ENCODE results near the gene ACTR1B. TPM values are rescaled to one million over a fixed set of nuclear protein-coding genes. Genes with fewer than 3 reads are reported as not detected.

ACTR1B gene
- total RNA-seq, 4 donors from 2014 or later = 53.5 to 76.1 (median 56.5) TPM

DNA sequence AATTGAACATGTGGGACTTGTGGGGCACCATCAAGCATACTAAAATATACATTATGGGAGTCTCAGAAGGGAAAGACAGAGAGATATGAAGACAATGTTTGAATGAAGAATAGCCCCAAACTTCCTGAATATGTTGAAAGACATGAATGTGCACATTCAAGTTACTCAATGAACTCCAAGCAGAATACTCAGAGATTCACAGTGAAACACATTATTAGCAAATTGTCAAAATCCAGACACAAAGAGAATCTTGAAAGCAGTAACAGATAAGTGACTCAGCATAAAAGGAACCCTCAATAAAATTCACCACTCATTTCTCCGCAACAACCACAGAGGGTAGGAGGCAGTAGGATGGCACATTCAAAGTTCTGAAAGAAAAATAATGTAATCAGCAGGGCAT lies 14.5 kb upstream of the ACTR1B start:
- in situ Hi-C loops (cut with MboI; ENCODE audit: low sequenced_read_pairs in 4 of 4) = loop anchor here in 2 of 4 donors (10.0 to 25.0 kb wide), 2 partner anchors 1613 to 1616 kb away; no protein-coding TSS in a partner anchor
- no peak overlapping the region for H3K27ac ChIP-seq
- DNase-seq (no peak), ATAC-seq (no peak)
- no peak overlapping the region for H3K4me3 ChIP-seq
- no peaks in the 10 kb centered on the region for H3K9me3 ChIP-seq
- intact Hi-C loops (cut with DNase I; ENCODE audit: low total_unique reads) = no loop called here
- H3K27me3 ChIP-seq = no peaks in the 10 kb centered on the region
- peaks cover 0 to 9% of the 10 kb centered on the region in 2 donors for H3K36me3 ChIP-seq
- TF ChIP-seq, protein P1, sequence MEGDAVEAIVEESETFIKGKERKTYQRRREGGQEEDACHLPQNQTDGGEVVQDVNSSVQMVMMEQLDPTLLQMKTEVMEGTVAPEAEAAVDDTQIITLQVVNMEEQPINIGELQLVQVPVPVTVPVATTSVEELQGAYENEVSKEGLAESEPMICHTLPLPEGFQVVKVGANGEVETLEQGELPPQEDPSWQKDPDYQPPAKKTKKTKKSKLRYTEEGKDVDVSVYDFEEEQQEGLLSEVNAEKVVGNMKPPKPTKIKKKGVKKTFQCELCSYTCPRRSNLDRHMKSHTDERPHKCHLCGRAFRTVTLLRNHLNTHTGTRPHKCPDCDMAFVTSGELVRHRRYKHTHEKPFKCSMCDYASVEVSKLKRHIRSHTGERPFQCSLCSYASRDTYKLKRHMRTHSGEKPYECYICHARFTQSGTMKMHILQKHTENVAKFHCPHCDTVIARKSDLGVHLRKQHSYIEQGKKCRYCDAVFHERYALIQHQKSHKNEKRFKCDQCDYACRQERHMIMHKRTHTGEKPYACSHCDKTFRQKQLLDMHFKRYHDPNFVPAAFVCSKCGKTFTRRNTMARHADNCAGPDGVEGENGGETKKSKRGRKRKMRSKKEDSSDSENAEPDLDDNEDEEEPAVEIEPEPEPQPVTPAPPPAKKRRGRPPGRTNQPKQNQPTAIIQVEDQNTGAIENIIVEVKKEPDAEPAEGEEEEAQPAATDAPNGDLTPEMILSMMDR (IDR thresholded peaks at IDR 0.05 in 4 of 5, conservative IDR thresholded peaks at IDR 0.05 in 1 of 5) = no peak
- TF ChIP-seq POLR2A (IDR thresholded peaks at IDR 0.05) = no peak
- H3K4me1 ChIP-seq = no peaks in the 10 kb centered on the region

DNA sequence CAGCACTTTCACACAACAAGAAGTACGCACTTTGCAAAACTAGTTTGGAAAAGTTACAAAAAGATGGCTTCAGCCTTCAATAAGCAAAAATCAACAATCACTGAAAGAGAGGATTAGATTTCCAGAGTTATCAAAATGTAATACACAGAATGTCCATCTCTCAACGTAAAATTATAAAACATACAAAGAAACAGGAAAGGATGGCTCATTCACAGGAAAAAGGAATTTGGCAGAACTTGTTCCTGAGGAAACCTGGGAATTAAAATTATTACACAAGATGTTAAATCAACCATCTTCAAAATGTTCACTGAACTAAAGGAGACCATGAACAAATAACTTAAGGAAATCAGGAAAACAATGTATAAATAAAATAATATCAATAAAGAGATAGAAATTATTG lies 13.6 kb upstream of the ACTR1B start:
- Histone ChIP-seq H3K27me3 (no peaks in the 10 kb centered on the region), H3K4me1 (no peaks in the 10 kb centered on the region), H3K27ac (no peak overlapping the region), H3K9me3 (no peaks in the 10 kb centered on the region), H3K4me3 (no peak overlapping the region), H3K36me3 (peaks cover 0 to 9% of the 10 kb centered on the region in 2 donors)
- no peak for TF ChIP-seq POLR2A (IDR thresholded peaks at IDR 0.05)
- TF ChIP-seq, protein P1 (IDR thresholded peaks at IDR 0.05 in 4 of 5, conservative IDR thresholded peaks at IDR 0.05 in 1 of 5) = no peak
- DNase-seq = no peak
- ATAC-seq = no peak
- in situ Hi-C loops (cut with MboI; ENCODE audit: low sequenced_read_pairs in 4 of 4) = loop anchor here in 2 of 4 donors (10.0 to 25.0 kb wide), 2 partner anchors 1613 to 1615 kb away; no protein-coding TSS in a partner anchor
- intact Hi-C loops (cut with DNase I; ENCODE audit: low total_unique reads) = no loop called here

DNA sequence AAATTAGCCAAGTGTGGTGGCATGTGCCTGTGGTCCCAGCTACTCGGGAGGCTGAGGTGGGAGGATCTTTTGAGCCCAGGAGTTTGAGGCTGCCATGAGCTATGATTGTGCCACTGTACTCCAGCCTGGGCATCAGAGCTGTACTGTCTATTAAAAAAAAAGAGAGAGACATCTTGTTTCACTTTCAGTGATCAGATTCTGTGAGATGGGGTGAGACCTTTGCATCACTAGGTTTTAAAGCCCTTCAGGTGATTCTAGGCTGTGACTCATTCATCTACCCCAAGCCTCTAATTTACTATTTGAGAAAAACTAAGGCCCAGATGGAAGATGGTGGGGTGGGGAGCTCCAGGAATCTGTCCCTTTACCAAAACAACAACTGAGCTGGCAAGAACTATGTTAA lies 12.8 kb upstream of the ACTR1B start:
- no peak for TF ChIP-seq POLR2A (IDR thresholded peaks at IDR 0.05)
- TF ChIP-seq, protein P1 (IDR thresholded peaks at IDR 0.05 in 4 of 5, conservative IDR thresholded peaks at IDR 0.05 in 1 of 5) = no peak
- no peak for ATAC-seq
- no peak for DNase-seq
- Histone ChIP-seq H3K27me3 (no peaks in the 10 kb centered on the region), H3K27ac (no peak overlapping the region), H3K9me3 (no peaks in the 10 kb centered on the region), H3K36me3 (peaks cover 0 to 9% of the 10 kb centered on the region in 2 donors), H3K4me1 (no peaks in the 10 kb centered on the region), H3K4me3 (no peak overlapping the region)
- intact Hi-C loops (cut with DNase I; ENCODE audit: low total_unique reads) (no loop called here), in situ Hi-C loops (cut with MboI; ENCODE audit: low sequenced_read_pairs in 4 of 4) (loop anchor here in 2 of 4 donors (10.0 to 25.0 kb wide), 2 partner anchors 1612 to 1614 kb away; no protein-coding TSS in a partner anchor)

DNA sequence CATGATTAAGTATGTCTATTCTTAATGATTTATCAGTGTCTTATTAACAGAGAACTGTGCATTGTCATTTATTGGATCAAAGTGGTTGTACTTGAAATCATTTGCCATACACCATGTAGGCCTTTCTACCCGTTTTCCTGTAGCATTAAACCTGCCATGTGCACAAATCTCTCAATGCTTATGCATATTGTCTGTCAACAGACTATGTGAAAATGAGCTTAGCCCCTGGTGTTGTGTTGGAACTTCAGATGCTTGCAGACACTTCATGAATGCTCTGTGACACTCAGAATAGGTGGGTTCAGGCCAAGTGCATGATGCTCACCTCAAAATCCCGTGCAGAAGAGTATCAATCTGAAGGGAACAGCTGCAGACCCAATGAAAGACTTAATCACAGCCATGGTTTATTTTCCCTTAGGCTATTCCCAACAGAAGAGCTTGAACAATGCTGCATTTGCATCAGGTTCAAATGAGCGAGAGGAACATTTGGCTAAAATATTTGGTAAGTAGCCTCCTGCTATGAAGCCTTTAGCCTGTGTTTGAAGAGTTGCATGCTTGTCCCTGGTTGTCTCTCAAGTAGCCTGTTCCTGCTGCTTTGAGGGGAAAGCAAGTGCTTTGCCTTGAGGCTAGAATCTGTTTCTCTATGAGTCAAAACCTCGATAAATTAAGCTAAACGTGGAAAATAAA lies 11.7 kb upstream of the ACTR1B start:
- in situ Hi-C loops (cut with MboI; ENCODE audit: low sequenced_read_pairs in 4 of 4) = loop anchor here in 2 of 4 donors (10.0 to 25.0 kb wide), 2 partner anchors 1611 to 1613 kb away; no protein-coding TSS in a partner anchor
- H3K27ac ChIP-seq = no peak overlapping the region
- H3K4me1 ChIP-seq = no peaks in the 10 kb centered on the region
- ATAC-seq (no peak), DNase-seq (no peak)
- no peak overlapping the region for H3K4me3 ChIP-seq
- intact Hi-C loops (cut with DNase I; ENCODE audit: low total_unique reads) = no loop called here
- TF ChIP-seq, protein P1 (IDR thresholded peaks at IDR 0.05 in 4 of 5, conservative IDR thresholded peaks at IDR 0.05 in 1 of 5) = no peak
- TF ChIP-seq POLR2A (IDR thresholded peaks at IDR 0.05) = no peak
- no peaks in the 10 kb centered on the region for H3K27me3 ChIP-seq
- no peaks in the 10 kb centered on the region for H3K9me3 ChIP-seq
- peaks cover 0 to 9% of the 10 kb centered on the region in 2 donors for H3K36me3 ChIP-seq
